CD4-positive, alpha-beta T cell treated with Interleukin-6 at 100 ng/mL for 8 hours (primary cell): ENCODE results near the gene DLG4.
A peak's percentile ranks its signal among the peaks of the same experiment; 100 is the strongest.

Source experiments
- DNase-seq: peaks from one replicate; pipeline ENCODE4 v3.0.0-alpha.2; 2020; ENCODE audit warnings: mixed read lengths, low spot score

DLG4 gene

DNA sequence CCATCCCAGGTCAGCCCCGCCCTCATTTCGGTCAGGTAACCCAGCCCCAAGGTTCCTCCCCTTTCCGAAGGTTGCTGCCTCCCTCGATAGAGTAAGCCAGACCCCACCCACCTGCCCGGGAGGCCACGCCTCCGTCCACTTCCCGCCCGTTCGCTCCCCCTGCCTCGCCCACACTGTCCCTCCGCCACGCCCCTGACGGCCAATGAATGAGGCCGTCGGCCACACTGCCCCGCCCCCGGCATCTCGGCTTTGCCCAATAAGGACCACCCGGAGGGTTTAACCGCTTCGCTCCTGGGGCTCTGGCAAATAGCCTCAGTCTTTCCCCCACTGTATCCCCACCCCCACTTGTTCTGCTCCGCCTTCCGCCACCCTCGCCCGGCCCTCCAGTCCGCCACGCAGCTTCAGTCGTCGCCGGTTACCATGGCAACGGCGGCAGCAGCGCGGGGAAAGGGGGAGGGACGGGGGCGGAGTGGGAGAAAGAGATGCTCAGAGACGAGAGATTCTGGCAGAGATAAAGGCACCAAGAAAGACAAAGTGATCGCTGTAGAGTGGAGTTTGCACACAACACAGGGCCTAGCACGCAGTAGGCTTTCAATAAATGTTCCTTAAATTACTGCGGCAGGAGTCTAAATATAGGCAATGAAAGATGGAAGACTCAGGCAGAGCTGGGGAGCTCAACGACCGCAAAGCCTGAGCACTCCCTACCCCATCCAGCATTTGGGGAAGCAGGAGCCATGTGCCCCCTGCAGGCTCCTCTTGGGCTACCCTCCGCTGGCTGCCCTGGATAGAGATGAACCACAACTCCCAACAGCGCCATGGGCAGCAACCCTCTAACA lies 5.1 kb downstream of the DLG4 start:
- peak; percentile 99 for DNase-seq

DNA sequence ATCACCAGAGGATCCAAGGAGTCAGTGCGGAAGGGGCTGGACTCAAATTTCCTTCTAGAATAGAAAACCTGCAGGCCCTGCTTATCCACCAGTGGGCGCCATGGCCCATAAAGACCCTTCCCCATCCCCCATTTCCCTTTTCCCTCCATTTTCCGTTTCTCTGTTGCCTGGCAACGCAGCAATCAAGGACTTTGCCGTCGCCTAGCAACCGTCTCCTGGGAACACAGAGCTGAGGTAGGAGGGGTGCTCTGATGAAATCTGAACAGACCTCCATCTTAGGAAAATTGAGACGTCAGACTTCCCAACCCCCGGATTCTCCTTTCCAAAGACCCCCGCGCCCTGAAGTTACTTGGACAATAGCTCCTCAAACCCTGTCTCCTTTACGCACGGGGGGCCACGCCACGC lies 5.7 kb downstream of the DLG4 start:
- peak; percentile 61 for DNase-seq

DNA sequence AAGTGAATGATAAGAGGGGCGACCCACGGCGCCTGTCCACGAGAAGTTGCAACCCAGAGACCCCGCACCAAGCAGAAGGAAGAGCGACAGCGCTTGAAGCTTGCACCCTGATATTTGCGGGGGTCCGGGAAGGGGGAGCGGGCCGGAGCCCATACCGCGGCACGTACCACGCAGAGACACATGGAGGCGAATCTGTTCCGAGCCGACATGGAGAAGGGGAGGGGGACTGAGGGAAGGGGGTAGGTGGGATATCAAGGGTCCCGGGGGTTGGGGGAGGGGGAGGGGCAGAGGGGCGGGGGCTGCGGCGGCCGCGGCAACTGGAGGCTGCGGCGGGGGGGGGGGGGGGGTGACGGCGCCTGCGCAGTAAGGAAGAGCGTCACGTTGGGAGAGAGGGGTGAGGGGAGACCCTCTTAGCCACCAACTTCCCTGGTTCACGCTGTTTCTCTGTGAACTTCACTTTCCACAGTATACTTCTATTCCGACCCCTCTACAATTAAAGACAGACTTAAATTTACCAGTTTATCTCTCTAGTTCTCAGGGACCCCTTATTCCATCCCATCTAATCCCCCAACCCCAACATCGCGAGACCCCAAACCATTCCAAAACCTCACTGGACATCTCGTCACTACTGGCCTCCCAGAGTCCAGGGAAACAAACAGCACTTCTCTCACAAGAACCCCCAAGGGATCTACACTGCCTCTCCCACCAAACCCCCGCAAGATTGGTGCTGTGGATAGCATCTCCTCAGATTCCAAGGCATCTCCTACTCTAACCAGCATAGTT lies 8.0 kb downstream of the DLG4 start:
- DNase-seq, result no peak

DNA sequence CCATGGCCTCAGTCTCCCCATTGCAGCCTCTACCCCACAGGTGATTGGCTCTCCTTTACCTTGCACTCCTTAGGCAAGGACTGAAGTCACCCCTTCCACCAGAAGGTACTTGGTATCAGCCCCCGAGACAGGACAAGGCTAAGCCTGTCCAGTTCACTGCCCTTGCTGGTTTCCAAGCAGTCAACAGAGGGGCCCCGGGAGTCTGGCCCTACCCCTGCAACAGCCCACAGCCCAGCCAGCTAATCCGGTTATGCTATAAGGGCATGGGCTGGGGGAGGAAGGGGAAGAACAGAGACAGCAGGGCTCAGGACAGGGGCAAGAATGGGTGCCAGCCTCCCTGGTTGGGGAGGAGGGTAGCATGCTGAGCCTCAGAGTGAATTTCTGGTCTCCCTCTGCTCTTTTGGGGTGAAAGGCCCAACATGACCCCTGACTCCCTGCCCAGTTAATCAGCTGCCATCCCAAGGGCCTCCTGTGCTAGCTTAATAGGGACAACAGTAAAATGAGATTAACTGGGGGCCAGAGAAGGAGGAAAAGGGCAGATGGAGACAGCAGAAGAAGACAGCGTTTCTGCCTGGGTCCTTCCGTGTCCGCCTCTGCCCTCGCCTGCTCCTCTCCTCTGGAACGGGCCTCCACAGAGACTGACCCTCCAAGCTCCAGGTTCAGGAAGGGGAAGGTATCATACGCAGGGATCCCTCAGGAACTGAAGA lies 10.7 kb downstream of the DLG4 start:
- no peak for DNase-seq

DNA sequence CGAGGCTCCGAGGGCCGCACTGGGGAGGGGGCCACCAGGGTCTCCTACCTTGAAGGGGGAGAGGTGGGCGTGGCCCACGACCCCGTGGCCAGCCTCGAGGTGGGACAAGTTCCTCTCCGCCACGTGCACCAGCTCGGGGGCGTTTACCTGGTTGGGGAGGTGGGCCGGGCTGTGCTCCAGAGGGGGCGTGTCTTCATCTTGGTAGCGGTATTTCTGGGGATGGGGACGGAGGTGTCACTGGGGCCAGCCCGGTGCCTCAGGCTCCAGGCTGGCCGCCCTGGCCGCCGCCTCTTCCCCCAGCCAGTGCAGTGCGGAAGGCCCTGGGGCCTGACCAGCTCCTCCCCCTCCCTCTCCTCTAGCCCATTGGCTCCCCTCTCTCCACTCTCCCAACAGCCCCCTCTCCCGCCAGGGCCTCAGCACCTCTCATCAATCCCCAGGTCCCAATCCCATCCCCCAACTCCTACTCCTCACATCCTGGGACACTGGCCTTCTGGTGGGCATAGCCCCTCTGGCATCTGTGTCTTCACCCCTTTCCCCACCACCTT lies 11.5 kb downstream of the DLG4 start:
- DNase-seq, result no peak

DNA sequence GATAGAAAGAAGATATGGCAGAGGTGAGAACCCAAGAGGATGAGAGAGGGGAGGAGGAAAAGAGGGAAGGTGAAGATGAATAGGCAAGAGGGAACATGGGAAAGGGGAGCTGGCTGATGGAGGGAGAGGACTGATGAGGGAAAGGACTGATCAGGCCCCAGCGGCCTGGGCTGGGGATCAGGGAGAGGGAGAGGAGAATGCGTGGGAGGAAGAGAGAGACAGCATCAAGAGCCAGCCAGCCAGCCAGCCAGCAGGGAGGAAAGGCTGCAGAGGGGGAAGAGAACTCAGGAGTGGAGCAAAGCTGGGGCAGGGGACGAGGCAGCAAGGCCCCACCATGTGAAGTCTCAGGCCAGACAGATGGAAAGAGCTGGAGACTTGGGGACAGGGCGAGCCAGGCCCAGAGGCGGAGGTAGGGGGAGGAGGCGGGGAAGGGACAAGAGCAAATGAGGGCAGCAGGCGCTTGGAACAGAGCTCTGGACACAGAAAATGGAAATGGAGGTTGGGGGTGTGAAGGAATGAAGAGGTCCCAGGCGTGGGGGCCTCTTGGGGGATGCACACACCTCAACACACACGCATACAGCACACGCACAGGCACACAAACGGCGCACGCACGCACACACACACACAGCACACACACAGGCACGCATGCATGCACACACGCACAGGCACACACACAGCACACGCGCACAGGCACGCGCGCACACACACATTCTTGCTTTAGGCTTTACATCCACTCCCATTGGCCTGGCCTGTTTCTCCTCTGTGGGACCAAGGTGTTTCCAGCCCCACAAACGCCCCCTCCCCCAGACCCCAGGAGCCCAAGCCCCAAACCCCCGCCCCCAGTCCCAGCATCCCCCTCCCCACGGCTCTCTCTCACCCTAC lies 12.3 kb downstream of the DLG4 start:
- DNase-seq, result no peak

DNA sequence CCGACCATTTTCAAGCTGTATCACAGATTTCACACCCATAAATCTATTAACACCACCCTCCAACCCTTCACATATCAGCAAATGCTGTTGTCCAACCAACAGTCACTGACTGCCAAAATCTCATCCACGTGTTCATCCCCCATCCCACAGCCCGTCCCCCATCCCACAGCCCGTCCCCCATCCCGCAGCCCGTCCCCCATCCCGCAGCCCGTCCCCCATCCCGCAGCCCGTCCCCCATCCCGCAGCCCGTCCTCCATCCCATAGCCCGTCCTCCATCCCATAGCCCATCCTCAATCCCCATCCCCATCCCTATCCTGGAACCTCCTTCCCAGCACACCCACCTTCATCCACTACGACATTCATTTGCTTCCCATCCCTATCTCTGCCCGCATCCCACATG lies 14.1 kb downstream of the DLG4 start:
- DNase-seq, result no peak

DNA sequence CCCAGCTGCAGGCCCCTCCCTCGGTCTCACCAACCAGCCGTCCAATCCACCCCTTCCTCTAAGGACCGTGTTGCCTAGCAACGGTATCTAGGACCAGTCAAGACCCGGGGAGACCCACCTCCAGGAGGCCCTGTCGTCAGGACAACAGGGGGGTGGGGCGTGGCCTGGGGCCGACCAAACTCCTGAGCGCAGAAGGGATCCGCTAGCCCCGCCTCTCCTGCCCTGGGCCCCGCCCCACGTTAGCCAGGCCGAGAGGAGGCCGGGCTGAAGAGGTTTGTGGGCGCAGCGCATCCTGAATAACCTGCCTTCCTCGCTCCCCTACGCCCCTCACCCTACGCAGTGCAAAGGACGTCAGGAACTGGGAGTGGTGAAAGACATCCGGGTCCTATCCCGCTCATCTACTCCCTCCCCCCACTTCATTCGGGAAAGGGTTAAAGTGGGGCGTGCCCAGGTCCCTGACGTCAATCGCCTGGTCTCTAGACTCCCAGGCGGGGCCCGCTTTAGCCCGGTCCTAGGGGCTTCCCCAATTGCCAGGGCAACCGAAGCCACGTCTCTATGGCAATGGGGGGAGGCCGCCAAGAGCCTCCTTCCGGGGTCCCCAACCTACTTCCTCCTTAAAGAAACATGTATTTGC lies 14.7 kb downstream of the DLG4 start:
- DNase-seq, result peak; percentile 94

DNA sequence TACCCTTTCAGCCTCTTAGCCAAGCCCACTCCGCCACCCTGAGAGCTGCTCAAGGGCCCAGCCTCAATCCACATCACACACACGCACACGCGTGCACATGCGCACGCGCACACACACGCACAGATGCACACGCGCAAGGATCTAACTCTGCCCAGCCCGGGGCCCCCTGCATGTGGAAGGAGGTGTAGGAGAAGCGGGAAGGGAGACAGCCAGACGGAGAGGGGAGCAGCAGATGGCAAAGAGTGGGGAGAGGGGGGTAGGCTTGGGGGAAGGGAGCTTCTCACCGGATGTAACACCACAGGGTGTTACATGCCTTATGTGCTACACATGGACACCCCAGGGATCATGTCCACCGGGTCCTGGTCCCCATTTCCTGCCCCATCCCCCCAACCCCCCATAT lies 15.3 kb downstream of the DLG4 start:
- DNase-seq, result no peak

DNA sequence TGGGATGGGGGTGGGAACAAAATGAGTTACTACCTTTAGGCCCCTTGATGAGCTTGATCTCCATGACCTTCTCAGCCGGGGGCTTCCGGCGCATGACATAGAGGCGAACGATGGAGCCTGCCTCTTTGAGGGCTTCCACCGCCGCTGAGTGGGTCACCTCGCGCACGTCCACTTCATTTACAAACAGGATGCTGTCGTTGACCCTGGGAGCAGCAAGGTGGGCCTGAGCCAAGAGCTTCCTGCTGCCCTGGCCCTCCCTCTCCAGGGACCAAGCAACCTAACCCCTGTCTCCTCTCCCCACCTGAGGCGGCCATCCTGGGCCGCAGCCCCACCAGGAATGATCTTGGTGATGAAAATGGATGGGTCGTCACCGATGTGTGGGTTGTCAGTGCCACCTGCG lies 16.2 kb downstream of the DLG4 start:
- DNase-seq, result no peak

DNA sequence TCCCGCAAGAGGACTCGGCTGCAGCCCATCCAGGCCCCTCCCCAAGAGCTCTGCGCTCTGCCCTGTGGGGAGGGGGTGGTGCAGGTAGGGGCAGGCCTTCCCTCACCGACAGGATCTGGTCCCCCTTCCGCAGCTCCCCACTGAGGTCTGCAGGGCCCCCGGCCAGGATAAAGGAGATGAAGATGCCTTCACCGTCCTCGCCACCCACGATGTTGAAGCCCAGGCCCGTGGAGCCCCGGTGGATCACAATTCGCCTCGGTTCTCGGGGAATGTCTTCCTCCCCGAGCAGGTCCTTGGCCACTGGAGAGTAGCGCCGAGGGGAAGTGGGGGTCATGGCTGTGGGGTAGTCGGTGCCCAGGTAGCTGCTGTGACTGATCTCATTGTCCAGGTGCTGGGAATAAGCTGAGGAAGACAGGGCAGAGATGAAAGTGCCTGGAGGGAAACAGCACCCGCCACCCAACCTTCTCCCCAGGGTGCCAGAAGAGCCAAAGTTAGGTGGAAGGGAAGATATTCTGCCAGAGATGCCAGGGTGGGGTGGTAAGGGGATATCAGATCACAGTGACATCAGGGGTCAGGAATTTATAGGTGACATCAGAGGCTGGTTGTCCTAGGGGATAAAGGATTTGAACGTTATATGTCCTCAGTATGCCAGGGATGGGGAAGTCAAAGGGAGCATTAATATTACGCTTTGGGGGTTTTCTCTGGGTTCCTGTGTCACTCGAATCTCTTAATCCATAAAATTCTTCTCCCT lies 22.8 kb downstream of the DLG4 start:
- no peak for DNase-seq

DNA sequence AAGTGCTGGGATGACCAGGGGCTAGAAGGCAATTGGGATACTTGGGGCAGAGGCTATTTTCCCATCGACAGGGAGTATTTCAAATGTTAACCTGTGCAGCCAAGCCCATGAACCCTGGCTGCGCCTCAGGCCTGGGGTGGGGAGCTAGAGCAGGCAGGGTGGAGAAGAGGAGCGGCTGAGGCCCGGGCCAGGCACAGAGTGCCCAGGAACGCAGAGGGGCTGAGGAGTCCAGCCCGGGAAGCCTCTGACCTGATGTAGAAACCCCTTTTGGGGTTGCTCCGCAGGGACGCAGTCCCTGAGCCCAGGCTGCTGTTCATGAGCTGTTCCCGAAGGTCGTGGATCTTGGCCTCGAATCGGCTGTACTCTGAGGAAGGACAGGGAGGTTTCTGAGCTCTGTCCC lies 23.7 kb downstream of the DLG4 start:
- no peak for DNase-seq

DNA sequence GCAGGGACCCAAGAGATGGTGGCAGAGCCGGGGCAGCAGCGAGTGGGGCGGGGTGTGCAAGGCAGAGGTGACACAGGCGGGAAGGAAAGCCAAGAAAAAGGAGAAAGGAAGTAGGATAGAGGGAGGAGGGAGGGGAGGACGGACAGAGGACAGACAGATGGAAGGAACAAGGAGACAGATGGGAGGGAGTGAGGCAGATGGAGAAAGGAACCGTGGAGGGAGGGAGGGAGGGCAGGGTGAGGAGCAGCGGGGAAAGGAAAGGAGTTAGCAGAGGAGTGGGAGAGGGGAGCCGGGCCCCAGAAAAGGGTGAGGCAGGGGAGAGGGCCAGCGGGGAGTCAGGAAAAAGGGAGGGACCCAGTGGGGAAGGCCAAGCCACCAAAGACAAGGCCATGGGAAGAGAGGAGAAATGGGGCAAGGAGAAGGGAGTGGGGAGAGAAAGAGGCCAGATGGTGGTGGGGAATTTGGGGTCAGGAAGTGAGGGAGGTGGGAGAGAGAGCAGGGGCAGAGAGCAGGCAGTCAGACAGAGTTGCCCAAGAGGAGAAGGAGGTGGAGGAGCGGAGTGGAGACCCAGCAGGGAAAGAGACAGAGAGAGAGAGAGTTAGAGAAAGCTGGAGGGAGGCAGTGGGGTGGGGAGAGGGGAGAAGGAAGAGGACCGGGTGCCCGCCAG lies 27.2 kb downstream of the DLG4 start:
- DNase-seq, result no peak

DNA sequence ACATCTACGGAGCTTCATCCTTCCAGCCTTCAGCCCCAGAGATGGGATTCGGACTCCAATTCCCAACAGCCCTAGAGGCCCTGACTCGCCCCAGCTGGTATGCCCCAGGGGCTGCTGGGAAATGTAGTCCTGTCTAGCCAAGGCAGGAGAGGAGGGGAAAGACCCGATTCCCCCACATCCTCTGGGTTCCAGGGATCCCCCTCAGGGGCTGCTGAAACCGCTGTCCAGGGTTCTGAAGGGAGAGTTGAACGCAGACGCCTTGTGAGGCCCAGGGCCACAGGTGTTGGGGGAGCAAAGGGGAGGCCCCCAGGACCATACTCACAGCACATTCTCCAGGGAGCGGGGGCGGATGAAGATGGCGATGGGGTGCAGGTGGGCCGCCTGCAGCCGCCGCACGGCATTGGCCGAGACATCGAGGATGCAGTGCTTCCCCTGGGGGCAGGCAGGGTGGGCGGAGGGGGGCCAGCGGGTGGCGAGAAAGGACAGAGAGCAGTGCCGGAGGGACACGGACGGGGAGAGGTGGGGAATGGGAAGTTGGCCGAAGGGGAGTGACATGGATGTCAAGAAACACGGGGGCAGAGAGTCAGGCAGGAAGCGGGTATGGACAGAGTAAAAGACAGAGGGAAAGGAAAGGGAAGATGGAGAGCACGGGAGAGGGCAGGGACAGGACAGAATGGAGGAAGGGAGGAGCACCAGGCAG lies 27.9 kb downstream of the DLG4 start:
- no peak for DNase-seq

DNA sequence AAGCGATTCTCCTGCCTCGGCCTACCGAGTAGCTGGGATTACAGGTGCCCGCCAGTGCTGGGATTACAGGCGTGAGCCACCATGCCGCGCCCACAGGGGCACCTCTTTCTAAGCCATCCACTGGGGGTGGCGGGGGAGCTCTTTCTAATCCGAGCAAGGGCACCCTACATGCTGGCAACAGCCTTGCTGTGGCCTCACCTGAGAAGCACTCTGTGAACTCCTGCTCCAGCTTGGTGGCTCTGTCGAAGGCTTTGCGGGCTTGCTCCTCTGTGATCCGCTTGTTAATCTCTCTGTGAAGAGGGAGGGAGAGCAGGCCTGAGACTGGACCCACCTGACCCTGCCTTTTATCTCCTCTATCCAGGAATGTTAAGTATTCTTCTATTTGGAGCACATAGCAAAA lies 28.6 kb downstream of the DLG4 start:
- no peak for DNase-seq

DNA sequence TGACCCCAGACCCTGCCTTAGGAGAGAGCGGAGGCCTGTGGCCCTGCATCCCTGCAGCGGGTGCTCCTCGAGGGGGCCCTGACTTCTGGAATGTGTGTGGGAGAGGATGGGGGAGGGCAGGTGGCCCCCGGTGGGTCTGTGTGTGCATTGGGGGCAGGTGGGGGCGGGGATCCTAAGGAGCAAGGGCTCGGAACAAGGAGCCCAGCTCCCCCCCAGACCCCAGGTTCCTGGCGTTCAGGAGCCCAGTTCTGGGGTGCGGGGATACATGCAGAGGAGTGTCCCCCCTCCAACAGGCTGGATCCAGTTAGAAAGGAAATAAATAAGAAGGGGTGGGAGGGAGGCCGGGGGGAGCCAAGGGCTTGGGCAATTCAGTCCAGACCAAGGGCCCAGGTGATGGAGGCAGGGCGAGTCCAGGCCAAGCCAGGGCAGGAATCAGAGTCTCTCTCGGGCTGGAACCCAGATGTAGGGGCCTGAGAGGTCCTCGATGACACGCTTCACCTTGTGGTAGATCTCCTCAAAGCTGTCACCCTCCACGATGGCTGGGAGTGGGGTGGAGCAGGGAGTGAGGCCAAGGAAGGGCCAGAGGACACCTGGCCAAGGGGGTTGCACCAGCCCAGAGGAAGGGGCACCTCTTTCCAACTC lies 29.2 kb downstream of the DLG4 start:
- no peak for DNase-seq

DNA sequence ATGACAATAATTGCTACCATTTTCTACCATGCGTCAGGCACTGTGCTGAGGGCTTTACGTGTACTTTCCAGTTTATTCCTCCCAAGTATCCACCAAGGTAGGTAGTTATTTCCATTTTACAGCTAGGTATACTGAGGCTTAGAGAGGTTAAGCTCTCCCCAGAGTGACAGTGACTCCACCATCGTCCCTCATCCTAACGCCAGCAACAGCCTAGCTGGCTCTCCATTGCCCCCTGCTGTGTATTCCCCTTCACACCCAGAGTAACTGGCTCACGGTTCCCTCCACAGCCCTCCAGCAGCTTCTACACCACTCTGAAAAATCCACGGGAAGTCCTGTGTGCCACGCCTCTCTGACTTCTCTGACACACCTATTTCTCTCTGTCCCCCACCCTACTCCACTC lies 33.4 kb downstream of the DLG4 start:
- no peak for DNase-seq

DNA sequence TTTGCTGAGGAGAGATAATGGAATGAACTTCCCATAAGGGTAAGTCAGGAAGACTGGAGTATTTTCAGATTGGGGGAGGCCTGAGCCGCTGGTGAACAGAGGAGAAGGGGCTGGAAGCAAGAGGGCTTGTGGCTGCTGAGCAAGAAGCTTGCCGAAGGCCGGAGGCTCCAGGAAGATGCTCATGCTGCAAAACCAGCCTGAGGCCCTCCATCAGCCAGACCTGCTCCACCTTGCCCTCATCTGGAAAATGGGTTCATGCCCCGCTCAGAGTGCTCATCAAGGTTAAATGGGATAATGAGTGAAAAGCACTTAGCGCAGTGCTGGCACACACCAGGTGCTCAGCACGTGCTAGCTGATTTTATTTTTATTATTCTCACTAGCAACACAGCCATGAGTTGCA lies 35.0 kb downstream of the DLG4 start:
- no peak for DNase-seq

DNA sequence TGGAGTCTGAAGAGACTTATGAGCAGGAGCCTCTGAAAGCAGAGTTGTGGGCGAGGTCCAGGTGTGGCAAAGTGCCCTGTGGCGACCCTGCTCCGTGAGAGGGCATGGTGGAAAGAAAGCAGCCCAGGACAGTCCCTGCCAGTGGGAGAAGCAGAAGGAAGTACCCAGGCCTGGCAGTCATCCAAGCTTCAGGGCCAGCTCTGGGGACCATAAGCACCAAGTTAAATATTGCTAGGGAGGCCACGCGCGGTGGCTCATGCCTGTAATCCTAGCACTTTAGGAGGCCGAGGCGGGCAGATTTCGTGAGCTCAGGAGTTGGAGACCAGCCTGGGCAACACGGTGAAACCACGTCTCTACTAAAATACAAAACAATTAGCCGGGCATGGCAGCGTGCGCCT lies 35.5 kb downstream of the DLG4 start:
- DNase-seq, result no peak
